ENCODE data around the gene CC2D2B.

DNA sequence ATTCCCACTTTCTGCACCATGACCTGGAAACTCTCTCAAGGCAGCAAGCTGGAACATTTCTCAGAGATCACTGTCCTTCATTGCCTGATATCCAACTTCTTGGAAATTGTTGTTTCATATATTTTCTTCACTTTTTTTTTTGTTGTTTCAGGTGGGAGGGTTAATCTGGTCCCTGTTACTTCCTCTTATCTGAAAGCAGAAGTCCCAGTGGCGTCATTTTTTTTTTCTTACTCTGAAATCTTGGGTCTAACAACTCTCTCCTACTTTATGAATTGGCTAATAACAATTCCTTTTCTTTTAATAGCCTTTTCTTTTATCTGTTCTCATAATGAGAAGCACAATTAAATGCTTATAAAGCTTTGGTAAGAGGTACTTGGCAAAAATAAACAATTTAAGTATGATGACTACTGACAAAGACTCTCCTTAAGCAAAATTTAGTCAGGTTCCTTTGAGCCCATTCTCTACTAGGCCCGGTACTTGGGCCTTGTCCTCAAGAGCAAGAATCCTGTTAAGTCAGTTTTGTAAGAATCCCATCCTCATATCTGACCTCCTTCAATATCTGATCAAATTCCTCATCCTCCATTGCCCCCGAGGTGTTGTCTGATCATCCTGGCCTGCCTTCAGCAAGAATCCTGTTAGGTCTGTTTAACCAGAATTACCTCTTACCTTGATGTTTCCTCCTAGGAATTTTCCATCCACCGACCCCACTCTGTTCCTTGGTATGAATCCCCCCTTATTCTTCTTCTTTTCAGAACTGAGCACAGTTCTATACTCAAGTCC lies 11.5 kb upstream of the CC2D2B start:
- TF ChIP-seq CTCF (IDR thresholded peaks at IDR 0.05; ENCODE audit: insufficient read depth, low read depth, low read length) (no peak), EZH2 (IDR thresholded peaks at IDR 0.05; ENCODE audit: insufficient read depth, low read length) (no peak)

Measured in astrocyte (in vitro differentiated cells and primary cell).